GM19324 (cell line): Measurements from ENCODE around the gene LTN1.
"Not testable (repeated sequence)": the region's sequence is repeated elsewhere in the genome, so short reads cannot be mapped to it uniquely, and the experiment has no call there.

ENCODE experiments used
- ATAC-seq: cut with Tn5 transposase; IDR thresholded peaks from one replicate; pipeline ENCODE4 v1.9.1; 2021; ENCODE audit warnings: mild to moderate bottlenecking, moderate library complexity; ENCODE audit not compliant: unreplicated experiment, low FRiP score

Gene LTN1

DNA sequence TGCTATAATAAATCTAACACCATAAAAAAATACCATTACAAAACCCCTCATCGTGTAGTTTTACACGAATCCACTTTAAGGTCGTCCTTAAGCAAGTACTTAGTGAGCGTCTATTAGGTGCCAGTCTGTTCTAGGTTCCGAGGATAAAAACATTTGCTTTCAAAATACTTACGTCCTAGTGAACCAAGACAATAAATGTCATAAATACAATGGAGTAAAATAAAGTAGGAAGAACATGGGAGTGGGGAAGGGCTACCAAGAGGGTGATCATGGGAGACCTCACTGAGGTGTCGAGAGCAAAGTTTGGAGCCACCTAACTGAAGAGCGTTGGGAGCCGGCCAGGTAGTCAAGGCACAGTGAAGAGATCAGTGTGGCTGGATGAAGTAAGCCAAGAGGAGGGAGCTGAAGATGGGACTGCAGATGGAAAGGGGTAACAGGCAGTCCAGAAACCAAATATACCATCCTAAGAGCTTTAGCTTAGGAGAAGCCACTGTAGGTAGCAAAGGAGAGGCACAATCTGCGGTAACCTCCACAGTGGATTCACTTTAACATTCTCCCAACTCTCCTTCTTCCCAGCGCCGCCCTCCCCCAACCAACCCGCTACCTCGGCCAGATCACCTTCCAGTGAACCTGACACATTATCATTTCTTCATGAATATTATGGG is 684 bp downstream of the LTN1 start:
- ATAC-seq = no peak

GRCh38 chr21:28988146-28988545 is 4.5 kb downstream of the LTN1 start:
- not testable (repeated sequence) for ATAC-seq

- ATAC-seq = no peak
Observed at GRCh38 chr21:28986677-28987076, 6.0 kb downstream of the LTN1 start.

DNA sequence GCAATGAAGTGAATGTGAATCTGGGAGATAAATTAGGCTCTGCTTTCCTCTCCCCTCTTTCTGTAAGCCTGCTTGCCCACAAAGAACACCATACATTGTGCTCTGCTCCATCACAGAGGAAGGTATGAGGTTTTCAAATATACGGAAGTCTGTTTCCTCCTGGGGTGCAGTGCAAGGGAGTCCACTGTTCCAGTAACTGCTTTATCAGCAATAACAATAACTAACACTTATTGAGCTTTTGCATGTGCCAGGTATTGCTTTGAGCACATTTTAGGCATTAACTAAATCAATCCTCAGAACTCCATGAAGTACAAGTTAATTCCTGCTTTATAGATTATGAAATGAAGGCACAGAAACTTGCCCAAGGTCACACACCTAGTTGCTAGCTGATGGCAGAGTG is 10.0 kb downstream of the LTN1 start:
- no peak for ATAC-seq

GRCh38 chr21:28979092-28979491 is 13.6 kb downstream of the LTN1 start:
- no peak for ATAC-seq

- no peak for ATAC-seq
Observed at GRCh38 chr21:28975397-28975796, 17.3 kb downstream of the LTN1 start.

DNA sequence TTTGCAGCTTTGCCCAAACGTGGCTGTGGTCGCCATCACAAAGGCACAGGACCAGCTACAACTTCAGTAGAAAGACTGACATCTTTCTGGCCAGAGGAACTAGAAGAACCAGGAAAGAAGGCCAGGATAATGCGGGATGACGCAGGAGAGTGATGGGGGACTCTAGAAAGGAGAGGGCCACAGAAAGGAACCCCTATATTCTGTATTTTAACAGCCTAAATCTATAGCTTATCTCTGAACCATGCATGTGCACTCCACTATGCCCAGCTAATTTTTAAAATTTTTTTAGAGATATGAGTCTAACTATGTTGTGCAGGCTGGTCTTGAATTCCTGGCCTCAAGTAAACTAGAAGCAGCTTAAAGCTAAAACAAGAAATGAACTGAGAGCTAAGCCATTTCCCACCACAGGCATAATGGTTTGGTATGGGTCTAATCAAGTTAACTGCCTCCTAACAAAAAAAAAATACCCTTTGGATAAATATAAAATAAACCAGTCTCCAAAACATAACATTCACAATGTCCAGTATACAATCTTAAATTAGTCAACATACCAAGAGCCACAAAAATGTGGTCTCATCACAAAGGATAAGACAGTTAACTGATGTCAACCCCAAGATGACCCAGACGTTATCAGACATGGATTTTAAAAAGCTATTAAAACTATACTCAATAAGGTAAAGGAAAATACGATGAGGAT is 18.0 kb downstream of the LTN1 start:
- ATAC-seq = no peak

DNA sequence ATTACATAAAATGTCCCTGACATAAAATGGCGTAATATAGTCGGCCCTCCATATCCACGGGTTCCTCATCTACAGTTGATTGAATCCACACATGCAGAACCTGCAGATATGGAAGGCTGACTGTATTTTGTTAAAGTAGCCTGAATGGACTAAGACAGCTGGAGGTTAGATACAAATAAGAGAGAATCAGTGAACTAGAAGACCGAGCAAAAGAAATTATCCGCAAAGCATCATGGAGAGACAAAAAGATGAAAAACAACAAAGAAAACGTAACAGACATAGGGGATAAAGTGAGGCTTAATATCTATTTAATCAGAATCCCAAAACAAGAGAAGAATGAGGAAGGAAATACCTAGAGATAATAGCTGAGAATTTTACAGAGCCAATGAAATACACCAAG is 20.3 kb downstream of the LTN1 start:
- no peak for ATAC-seq

DNA sequence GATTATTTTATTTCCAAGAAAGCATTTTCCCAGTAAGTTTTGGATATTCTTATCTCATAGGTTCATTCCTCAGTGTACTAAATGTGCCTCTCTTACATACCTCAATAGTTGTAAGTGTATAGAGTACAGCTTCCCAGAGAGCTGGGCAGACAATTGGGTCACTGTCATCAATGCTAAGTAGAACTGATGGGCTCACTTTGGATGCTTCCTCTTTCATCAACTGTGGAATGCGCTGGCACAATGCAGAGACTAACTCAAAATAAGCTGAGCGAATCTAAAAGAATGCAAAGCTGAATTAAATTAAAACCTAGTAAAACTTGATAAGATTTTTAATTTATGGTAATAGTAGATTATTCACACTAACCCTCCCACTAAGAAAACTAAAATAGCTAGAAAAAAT is 21.5 kb downstream of the LTN1 start:
- ATAC-seq = no peak

DNA sequence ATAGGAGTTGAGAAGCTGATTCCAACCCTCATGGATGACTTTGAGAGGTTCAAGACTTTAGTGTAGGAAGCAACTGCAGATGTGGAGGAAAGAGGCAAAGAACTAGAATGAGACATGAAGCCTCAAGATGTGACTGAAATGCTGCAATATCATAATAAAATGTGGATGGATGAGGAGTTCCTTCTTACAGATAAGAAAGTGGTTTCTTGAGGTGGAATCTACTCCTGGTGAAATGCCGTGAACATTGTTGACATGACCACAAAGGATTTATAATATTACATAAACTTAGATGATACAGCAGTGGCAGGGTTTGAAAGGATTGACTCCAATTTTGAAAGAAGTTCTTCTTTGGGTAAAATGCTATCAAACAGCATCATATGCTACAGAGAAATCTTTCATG is 28.8 kb downstream of the LTN1 start:
- ATAC-seq = no peak

- no peak for ATAC-seq
Observed at GRCh38 chr21:28962465-28962864, 30.2 kb downstream of the LTN1 start.

GRCh38 chr21:28961927-28962326 is 30.8 kb downstream of the LTN1 start:
- ATAC-seq = no peak

DNA sequence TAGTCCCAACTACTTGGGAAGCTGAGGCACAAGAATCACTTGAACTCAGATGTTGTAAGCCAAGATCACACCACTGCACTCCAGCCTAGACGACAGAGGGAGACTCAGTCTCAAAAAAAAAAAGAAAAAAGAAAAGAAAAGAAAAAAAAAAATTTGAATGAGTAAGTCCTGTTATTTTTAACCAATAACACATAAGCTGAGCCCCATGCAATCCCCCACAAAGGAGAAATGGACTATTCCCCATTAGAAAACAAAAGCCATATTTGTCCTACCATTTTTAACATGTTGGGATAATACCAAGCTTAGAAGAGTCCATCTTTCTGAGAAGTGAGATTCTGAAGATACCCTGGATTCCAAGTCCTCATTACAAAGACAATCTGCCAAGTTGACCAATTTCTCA is 32.4 kb downstream of the LTN1 start:
- no peak for ATAC-seq

GRCh38 chr21:28959367-28960099 is 33.1 kb downstream of the LTN1 start:
- no peak for ATAC-seq

DNA sequence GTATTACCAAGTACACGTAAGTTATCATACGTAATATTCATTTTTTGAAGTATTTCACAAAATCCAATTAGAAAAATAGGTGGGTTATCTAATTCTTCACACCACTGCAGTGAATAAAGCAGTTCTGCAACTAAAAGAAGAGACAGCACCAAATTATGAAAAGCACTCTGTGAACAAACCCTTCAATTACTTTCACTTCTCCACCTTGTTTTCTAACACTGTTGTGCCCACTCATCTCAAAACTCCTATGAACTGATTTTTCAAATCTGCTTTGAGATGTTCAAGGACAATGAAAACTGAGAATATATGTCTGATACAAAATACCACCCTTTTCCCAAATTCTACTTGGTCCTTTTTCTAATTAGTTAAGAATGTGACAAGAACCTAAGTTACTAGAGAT is 39.4 kb downstream of the LTN1 start:
- no peak for ATAC-seq

DNA sequence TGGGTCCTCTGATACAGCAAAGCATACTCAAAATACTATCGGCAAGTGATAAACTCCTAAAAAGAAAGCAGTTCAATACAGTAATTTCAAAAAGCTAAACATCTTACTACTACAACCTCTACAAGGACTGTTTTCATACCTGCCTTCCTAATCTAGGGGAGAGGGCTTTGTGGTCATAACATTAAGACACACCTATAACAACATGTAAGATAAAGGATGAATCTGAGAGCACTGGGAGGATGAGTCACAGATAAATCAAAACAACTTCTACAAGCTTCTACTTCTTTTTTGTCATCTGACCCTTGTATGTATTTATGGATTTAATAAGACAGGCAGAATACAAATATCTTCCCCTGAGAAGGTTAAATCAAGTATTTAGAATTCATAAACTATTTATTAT is 40.0 kb downstream of the LTN1 start:
- ATAC-seq = no peak

DNA sequence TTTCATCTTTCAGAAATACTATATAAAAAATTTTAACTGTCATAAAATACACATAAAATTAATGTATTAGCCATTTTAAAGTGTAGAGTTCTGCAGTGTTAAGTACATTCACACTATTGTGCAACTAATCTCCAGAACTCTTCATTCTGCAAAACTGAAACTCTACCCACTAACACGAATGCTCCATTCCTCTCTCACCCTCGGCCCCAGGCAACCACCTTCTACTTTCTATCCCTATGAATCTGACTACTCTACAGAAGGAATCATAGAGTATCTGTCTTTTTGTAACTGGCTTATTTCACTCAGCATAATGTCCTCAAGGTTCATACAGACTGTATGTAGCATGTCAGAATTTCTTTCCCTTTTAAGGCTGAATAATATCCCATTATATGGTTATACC is 43.4 kb downstream of the LTN1 start:
- ATAC-seq = no peak

- ATAC-seq = no peak
Observed at GRCh38 chr21:28944296-28944695, 48.4 kb downstream of the LTN1 start.

DNA sequence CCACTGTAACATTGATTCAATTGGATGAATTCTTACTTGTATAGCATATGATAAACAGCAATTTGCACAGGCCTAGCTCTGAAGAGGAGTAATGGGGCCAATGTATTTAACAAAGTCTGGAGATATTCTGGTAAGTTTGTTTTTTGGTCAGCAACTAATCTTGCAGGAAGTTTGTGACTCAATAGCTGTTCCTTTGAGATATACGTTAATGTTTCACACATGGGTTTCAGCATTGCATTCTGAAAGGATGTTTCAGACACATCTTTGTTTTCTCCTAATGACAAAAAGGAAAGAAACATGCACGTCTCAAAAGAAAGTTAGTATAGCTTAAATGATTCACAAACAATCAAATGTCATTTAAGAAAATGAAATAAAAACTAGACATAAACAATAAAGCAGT is 49.0 kb downstream of the LTN1 start:
- no peak for ATAC-seq

- no peak for ATAC-seq
Observed at GRCh38 chr21:28938726-28939125, 54.0 kb downstream of the LTN1 start.

GRCh38 chr21:28937737-28938136 is 54.9 kb downstream of the LTN1 start:
- ATAC-seq = no peak

DNA sequence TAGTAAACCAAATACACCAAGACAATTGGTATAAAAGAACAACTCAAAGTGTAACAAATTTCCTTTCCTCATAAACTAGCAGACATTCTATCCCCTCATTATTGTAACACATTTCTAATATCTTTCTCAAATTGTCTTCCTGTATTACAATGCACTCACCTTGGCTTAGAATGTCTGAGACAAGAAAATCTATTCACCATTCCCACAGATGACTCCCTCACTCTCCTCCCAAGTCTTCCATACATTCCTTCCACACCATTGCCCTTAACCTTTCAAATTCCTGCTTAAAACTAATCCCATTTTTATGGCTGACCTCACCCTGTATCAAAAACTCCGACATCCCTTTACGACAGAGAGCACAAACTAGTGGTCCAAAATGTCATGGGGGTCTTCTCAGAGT is 56.0 kb downstream of the LTN1 start:
- ATAC-seq = no peak
